GM12878 (cell line): ENCODE measurements around the gene SPAAR. TPM values are rescaled to one million over a fixed set of nuclear protein-coding genes. Genes with fewer than 3 reads are reported as not detected.

Source experiments
- ATAC-seq: fragments of 200-7000 bp; cut with Tn5 transposase; 3 replicates; pipeline ENCODE4 v1.9.1; 2020; ENCODE audit warnings: mild to moderate bottlenecking, moderate library complexity
- BruUV-seq: library from RNA; stranded (reverse); fragments of 400-500 nt; replicated peaks from 2 replicates; lab custom pipeline; 2021; lab: Mats Ljungman, UMichigan
- CTCF ChIA-PET: fragments of 300-600 bp; sonication (Branson Sonifier 250); formaldehyde crosslinking; extraction: SDS; loops from one replicate; lab custom pipeline; 2021; ENCODE audit warnings: inconsistent platforms; lab: Yijun Ruan, JAX
- POLR2A ChIA-PET: fragments of 350-600 bp; formaldehyde crosslinking; extraction: SDS; loops from one replicate; lab custom pipeline; 2021; ENCODE audit warnings: inconsistent platforms; lab: Charles Lee
- RAD21 ChIA-PET: fragments of 300-600 bp; sonication (Branson Sonifier 250); formaldehyde crosslinking; loops from one replicate; lab custom pipeline; 2023; ENCODE audit warnings: antibody characterized with exemption; ENCODE audit not compliant: unreplicated experiment; lab: Charles Lee
- SMC1A ChIA-PET: fragments of 300-600 bp; sonication (Branson Sonifier 250); formaldehyde crosslinking; loops from one replicate; lab custom pipeline; 2023; ENCODE audit not compliant: unreplicated experiment, uncharacterized antibody; lab: Charles Lee
- DNase-seq: peaks from one replicate; pipeline ENCODE4 v3.0.0-alpha.2; 2011; ENCODE audit warnings: low read depth, low spot score
- FAIRE-seq: peaks from 3 replicates; lab custom pipeline; 2011; peaks lifted over from hg19 to GRCh38; lab: Jason Lieb, UNC
- H2AFZ ChIP-seq: 2 replicates; pipeline ENCODE4 v1.6.0; 2011; ENCODE audit warnings: low read depth, low read length, control low read depth; ENCODE audit not compliant: control insufficient read depth
- H3K27ac ChIP-seq: 2 replicates; pipeline ENCODE4 v1.5.1; 2011; ENCODE audit warnings: control low read depth; ENCODE audit not compliant: control insufficient read depth, insufficient read depth
- H3K27me3 ChIP-seq, 2 experiments: replicated peaks in 1 of 2; 2 replicates each; pipeline versions ENCODE4 v1.6.0 to v1.6.1; 2011; ENCODE audit warnings: low read length in 1 of 2; ENCODE audit not compliant: control insufficient read depth in 2 of 2, insufficient read depth in 2 of 2
- H3K36me3 ChIP-seq, 2 experiments: 2 replicates each; pipeline ENCODE4 v1.5.1; 2011; ENCODE audit warnings: low read length in 1 of 2; ENCODE audit not compliant: control insufficient read depth in 2 of 2, insufficient read depth in 2 of 2
- H3K4me1 ChIP-seq: 2 replicates; pipeline ENCODE4 v1.6.1; 2011; ENCODE audit warnings: mild to moderate bottlenecking, low read length, moderate library complexity, mixed read lengths; ENCODE audit not compliant: control insufficient read depth, insufficient read depth
- H3K4me2 ChIP-seq: 2 replicates; pipeline ENCODE4 v1.6.0; 2011; ENCODE audit warnings: control low read depth; ENCODE audit not compliant: control insufficient read depth, insufficient read depth
- H3K4me3 ChIP-seq: fragments of 200-600 bp; sonication (generic); 2 replicates; pipeline ENCODE4 v1.5.1; 2016
- H3K79me2 ChIP-seq: 2 replicates; pipeline ENCODE4 v1.6.0; 2011; ENCODE audit warnings: low read length; ENCODE audit not compliant: control insufficient read depth, insufficient read depth
- H3K9ac ChIP-seq: 2 replicates; pipeline ENCODE4 v1.8.0; 2011; ENCODE audit warnings: low read length, control low read depth, mixed read lengths; ENCODE audit not compliant: control insufficient read depth, insufficient read depth
- H3K9me3 ChIP-seq: replicated peaks from 3 replicates; pipeline ENCODE4 v1.5.1; 2011; ENCODE audit warnings: mild to moderate bottlenecking, low read length; ENCODE audit not compliant: control insufficient read depth, insufficient read depth
- H4K20me1 ChIP-seq: 2 replicates; pipeline ENCODE4 v1.6.0; 2011; ENCODE audit not compliant: control insufficient read depth, insufficient read depth
- CUX1 ChIP-seq: IDR thresholded peaks from 2 replicates; pipeline ENCODE4 v1.6.1; 2012; ENCODE audit warnings: improper control_type of control experiment, low read depth, low read length; ENCODE audit not compliant: insufficient replicate concordance
- EED ChIP-seq: sonication (generic); IDR thresholded peaks from 2 replicates; pipeline ENCODE4 v1.6.1; 2016; ENCODE audit warnings: antibody characterized with exemption, low read depth
- FOS ChIP-seq: IDR thresholded peaks from 3 replicates; pipeline ENCODE4 v1.6.1; 2011; ENCODE audit warnings: borderline replicate concordance; ENCODE audit not compliant: insufficient read length; ENCODE audit errors: extremely low read depth
- HSF1 ChIP-seq: fragments of 150-350 bp; IDR thresholded peaks from 2 replicates; pipeline ENCODE4 v1.6.1; 2014; ENCODE audit warnings: mild to moderate bottlenecking, low read depth, low read length
- MEF2B ChIP-seq: fragments of 450-650 bp; IDR thresholded peaks from 2 replicates; pipeline ENCODE4 v1.6.1; 2018; ENCODE audit warnings: mild to moderate bottlenecking, moderate library complexity; ENCODE audit not compliant: partially characterized antibody, poor library complexity, severe bottlenecking
- NKRF ChIP-seq: fragments of 450-650 bp; conservative IDR thresholded peaks from 2 replicates; pipeline ENCODE4 v1.6.1; 2017; ENCODE audit warnings: mild to moderate bottlenecking, moderate library complexity
- PAX5 ChIP-seq: IDR thresholded peaks from 2 replicates; pipeline ENCODE4 v1.6.1; 2011; ENCODE audit warnings: low read depth, low read length, borderline replicate concordance
- ZNF622 ChIP-seq: fragments of 450-650 bp; IDR thresholded peaks from 2 replicates; pipeline ENCODE4 v1.6.1; 2017; ENCODE audit warnings: mild to moderate bottlenecking, inconsistent platforms
- ZZZ3 ChIP-seq: IDR thresholded peaks from 2 replicates; pipeline ENCODE4 v1.6.1; 2011; ENCODE audit warnings: low read depth; ENCODE audit not compliant: control insufficient read depth, insufficient read length
- WGBS: methylation state at CpG from one replicate; pipeline ENCODE4 v1.1.6; 2016; ENCODE audit warnings: low lambda C conversion rate; ENCODE audit not compliant: insufficient replicate concordance, insufficient coverage; ENCODE audit errors: missing lambda C conversion rate; 5-methylcytosine and 5-hydroxymethylcytosine counted together
- in situ Hi-C: fragments of 300-500 bp; cut with MboI; formaldehyde crosslinking; loops from 9 replicates; pipeline ENCODE4 v1.14.3; 2018; ENCODE audit warnings: mixed read lengths
- intact Hi-C: fragments of 100-400 bp; cut with micrococcal nuclease; formaldehyde crosslinking; loops from one replicate; pipeline ENCODE4 v1.14.2; 2022; ENCODE audit not compliant: unreplicated experiment
- polyA plus RNA-seq, 11 experiments: library from polyadenylated mRNA; depleted of rRNA in 4 of 11; unstranded in 6 of 11; stranded (reverse) in 5 of 11; fragments of >200 nt; fragmentation: Nextera tagmentation in 4 of 11; fragmentation: Illumina TruSeq in 1 of 11; extraction: Ambion mirVana in 4 of 11; extraction: Trizol in 1 of 11; gene quantifications; 1 replicate in 1 of 11; 2 replicates in 10 of 11; pipeline versions ENCODE4 v1.2.1 to v1.2.3, GENCODE V29; 2011 to 2016; ENCODE audit warnings: inconsistent platforms in 2 of 11, missing spikeins in 2 of 11, low read depth in 1 of 11
- total RNA-seq, 4 experiments: library from RNA; depleted of rRNA in 3 of 4; stranded (reverse); fragments of >200 nt in 3 of 4; fragmentation: Illumina TruSeq in 1 of 4; extraction: Trizol in 1 of 4; gene quantifications; 2 replicates each; pipeline versions ENCODE4 v1.2.1 to v1.2.3, GENCODE V29; 2013 to 2021

The SPAAR gene
- total and polyA plus RNA-seq, 10 of the 15 experiments (the other 5 are each of a cell fraction or from before 2014, with no cell fraction given) = not detected

- H3K27me3 ChIP-seq = no peaks in the 10 kb centered on the region
- RAD21 ChIA-PET = interaction anchor here (1.3 to 4.7 kb wide), 2 partner anchors 33 to 61 kb away, joined by 3 to 18 read pairs; no protein-coding TSS in a partner anchor
- no peak for ATAC-seq
- H4K20me1 ChIP-seq = no peaks in the 10 kb centered on the region
- no peak overlapping the region for H3K4me2 ChIP-seq
- intact Hi-C loops (no loop called here), in situ Hi-C loops (no loop called here)
- no peak for FAIRE-seq
- H3K4me1 ChIP-seq = no peaks in the 10 kb centered on the region
- no peaks in the 10 kb centered on the region for H3K9me3 ChIP-seq
- H2AFZ ChIP-seq = no peak overlapping the region
- no peak overlapping the region for H3K9ac ChIP-seq
- SMC1A ChIA-PET = interaction anchor here (1.5 to 1.6 kb wide), 2 partner anchors 28 to 33 kb away, joined by 5 read pairs; no protein-coding TSS in a partner anchor
- POLR2A ChIA-PET = no interaction called here
- no peaks in the 10 kb centered on the region for H3K79me2 ChIP-seq
- no peak overlapping the region for H3K27ac ChIP-seq
- no peaks in the 10 kb centered on the region for H3K36me3 ChIP-seq
- H3K4me3 ChIP-seq = no peak overlapping the region
- TF ChIP-seq EED (no peak), NKRF (no peak), CUX1 (no peak), MEF2B (no peak), ZZZ3 (no peak), PAX5 (no peak), ZNF622 (no peak), FOS (no peak), HSF1 (no peak)
- 36% methylated on average over 3 of the region's 3 CpGs for WGBS
- no TSS peak for BruUV-seq
- DNase-seq = no peak
- CTCF ChIA-PET = interaction anchor here (1.1 to 12.7 kb wide), 3 partner anchors 33 to 112 kb away, joined by 3 to 92 read pairs (median 5); partner anchors contain the start of genes FAM221B and TMEM8B
Measured at GRCh38 chr9:35859990-35860339, 49.3 kb upstream of the SPAAR start.
